Colonic mucosa (tissue), 4 donors: Measurements from ENCODE around the gene SUSD4. TPM values are rescaled to one million over a fixed set of nuclear protein-coding genes. Genes with fewer than 3 reads are reported as not detected.

Experiments
- DNase-seq: peaks from one replicate; pipeline ENCODE4 v3.0.0-alpha.2; 2020
- H3K27ac ChIP-seq: fragments of 200-600 bp; one replicate; pipeline ENCODE4 v1.8.0; 2021
- H3K27me3 ChIP-seq: fragments of 200-600 bp; one replicate; pipeline ENCODE4 v1.8.0; 2021
- H3K36me3 ChIP-seq: fragments of 200-600 bp; one replicate; pipeline ENCODE4 v1.8.0; 2021
- H3K4me1 ChIP-seq: fragments of 200-600 bp; one replicate; pipeline ENCODE4 v1.8.0; 2021; ENCODE audit warnings: mild to moderate bottlenecking
- H3K4me3 ChIP-seq: fragments of 200-600 bp; one replicate; pipeline ENCODE4 v1.8.0; 2021
- H3K9ac ChIP-seq, 2 donors: one replicate each; pipeline ENCODE4 v1.7.0; 2013; ENCODE audit warnings: control low read depth in 2 of 2, low read depth in 2 of 2, low read length in 2 of 2
- H3K9me3 ChIP-seq: fragments of 200-600 bp; one replicate; pipeline ENCODE4 v1.8.0; 2021
- intact Hi-C: fragments of 100-400 bp; cut with DNase I; formaldehyde crosslinking; loops from one replicate; pipeline ENCODE4 v1.14.1; 2022
- total RNA-seq, 2 donors: library from RNA; stranded (reverse); fragmentation: NEBNext Ultra II Directional in 1 of 2; extraction: Animal tissue kit (Norgen Biotek cat#: 25700) in 1 of 2; gene quantifications; one replicate each; pipeline ENCODE4 v1.2.1, GENCODE V29; 2021
- TF ChIP-seq, protein P1 (sequence below): fragments of 200-600 bp; IDR thresholded peaks from one replicate; pipeline ENCODE4 v1.8.0; 2022; ENCODE audit warnings: antibody characterized with exemption, mild to moderate bottlenecking
- donor health status: healthy.
- donor health status: DM: no; HTN: no; CAD: no.
- donor health status: DM: no; HTN: no; CAD: no.

The SUSD4 gene
- total RNA-seq, 2 donors from 2014 or later: 0.15 to 0.37 TPM

DNA sequence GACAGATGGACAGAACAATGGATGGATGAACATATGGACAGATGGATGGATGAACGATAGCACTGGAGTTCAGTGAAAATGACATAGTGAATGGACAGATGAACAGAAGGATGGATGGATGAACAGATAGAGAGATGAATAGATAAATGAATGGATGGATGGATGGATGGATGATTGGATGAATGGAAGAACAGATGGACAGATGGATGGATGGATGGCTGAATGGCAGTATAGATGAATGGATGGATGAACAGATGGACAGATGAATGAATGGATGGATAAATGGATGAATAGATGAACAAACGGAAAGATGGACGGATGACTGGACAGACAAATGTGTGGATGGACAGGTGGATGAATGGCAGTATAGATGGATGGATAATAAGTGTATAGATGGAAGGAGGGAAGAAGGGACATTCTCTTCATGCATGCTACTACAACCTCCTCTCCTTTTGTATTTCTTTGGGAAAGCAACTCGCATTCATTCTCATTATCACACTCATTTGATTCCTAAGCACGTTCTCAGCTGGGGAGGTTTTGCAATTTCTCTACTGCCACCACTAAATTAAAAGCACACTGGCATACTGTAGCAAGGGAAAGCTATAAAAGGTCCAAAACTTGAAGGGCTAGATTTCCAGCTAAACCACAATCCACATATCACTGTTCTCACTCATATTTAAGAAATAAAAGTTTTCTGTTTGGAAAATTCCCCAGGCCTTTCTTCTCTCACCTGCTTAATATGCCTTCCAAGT lies 34.1 kb downstream of the SUSD4 start:
- H3K27ac ChIP-seq: no peak overlapping the region
- no peaks in the 10 kb centered on the region for H3K4me1 ChIP-seq

DNA sequence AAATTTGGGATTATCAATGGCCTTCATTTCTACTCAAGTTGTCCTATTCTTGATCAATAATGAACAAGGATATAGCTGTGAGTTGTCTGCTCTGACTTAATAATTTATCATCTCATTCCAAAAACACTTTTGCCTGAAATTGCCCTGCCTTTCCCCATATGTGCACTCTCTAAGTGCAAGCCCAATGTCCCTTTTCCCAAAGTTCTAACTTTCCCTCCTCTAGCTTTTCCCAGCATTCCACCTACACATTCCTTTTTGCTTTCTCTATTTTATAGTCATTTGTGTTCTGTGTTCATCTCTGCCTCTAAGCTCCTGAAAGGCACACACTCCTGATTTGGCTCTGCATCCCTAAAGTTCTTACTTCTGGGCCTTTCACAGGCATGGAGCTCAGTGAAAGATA lies 34.7 kb downstream of the SUSD4 start:
- Histone ChIP-seq H3K4me3 (no peak overlapping the region), H3K27ac (no peak overlapping the region), H3K9ac (no peak overlapping the region), H3K4me1 (no peaks in the 10 kb centered on the region), H3K36me3 (no peaks in the 10 kb centered on the region), H3K27me3 (no peaks in the 10 kb centered on the region), H3K9me3 (no peaks in the 10 kb centered on the region)
- intact Hi-C loops: no loop called here
- no peak for DNase-seq
- TF ChIP-seq, protein P1, sequence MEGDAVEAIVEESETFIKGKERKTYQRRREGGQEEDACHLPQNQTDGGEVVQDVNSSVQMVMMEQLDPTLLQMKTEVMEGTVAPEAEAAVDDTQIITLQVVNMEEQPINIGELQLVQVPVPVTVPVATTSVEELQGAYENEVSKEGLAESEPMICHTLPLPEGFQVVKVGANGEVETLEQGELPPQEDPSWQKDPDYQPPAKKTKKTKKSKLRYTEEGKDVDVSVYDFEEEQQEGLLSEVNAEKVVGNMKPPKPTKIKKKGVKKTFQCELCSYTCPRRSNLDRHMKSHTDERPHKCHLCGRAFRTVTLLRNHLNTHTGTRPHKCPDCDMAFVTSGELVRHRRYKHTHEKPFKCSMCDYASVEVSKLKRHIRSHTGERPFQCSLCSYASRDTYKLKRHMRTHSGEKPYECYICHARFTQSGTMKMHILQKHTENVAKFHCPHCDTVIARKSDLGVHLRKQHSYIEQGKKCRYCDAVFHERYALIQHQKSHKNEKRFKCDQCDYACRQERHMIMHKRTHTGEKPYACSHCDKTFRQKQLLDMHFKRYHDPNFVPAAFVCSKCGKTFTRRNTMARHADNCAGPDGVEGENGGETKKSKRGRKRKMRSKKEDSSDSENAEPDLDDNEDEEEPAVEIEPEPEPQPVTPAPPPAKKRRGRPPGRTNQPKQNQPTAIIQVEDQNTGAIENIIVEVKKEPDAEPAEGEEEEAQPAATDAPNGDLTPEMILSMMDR: no peak

More for the DNA sequence above, 34.1 kb downstream of the SUSD4 start:
- Histone ChIP-seq H3K27me3 (no peaks in the 10 kb centered on the region), H3K4me3 (no peak overlapping the region), H3K9me3 (no peaks in the 10 kb centered on the region), H3K36me3 (no peaks in the 10 kb centered on the region), H3K9ac (no peak overlapping the region)
- TF ChIP-seq, protein P1: no peak
- intact Hi-C loops: no loop called here
- DNase-seq: no peak

DNA sequence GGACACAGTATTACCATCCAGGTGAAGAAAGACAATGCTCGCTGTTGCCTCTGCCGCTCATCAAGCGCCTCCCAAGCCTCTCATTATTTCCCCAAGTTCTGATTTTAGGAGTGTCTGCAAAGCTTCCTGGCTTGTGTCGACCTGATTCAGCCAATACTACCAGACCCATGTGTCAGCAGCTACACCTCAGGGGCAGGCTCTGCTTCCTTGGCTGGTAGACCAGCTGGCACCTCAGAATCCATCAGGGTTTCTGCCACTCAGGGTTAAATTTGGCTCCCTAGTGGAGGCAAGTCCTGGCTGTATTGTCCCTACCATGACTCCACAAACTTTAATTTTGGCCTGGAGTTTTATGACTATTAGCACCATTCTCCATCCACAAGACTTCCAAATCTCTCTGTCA lies 35.4 kb downstream of the SUSD4 start:
- H3K4me1 ChIP-seq: no peaks in the 10 kb centered on the region
- intact Hi-C loops: no loop called here
- no peaks in the 10 kb centered on the region for H3K27me3 ChIP-seq
- no peaks in the 10 kb centered on the region for H3K9me3 ChIP-seq
- no peaks in the 10 kb centered on the region for H3K36me3 ChIP-seq
- H3K9ac ChIP-seq: no peak overlapping the region
- TF ChIP-seq, protein P1: no peak
- no peak overlapping the region for H3K27ac ChIP-seq
- no peak for DNase-seq
- no peak overlapping the region for H3K4me3 ChIP-seq

DNA sequence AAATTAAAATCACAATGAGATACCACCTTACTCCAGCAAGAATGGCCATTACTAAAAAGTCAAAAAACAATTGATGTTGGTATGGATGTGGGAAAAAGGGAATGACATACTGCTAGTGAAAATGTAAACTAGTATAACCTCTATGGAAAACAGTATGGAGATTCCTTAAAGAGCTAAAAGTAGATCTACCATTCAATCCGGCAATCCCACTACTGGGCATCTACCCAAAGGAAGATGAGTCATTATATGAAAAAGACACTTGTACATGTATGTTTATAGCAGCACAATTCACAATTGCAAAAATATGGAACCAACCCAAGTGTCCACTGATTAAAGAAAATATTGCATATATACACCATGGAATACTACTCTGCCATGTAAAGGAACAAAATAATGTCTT lies 37.2 kb downstream of the SUSD4 start:
- Histone ChIP-seq H3K9ac (no peak overlapping the region), H3K27me3 (no peaks in the 10 kb centered on the region), H3K36me3 (no peaks in the 10 kb centered on the region), H3K9me3 (no peaks in the 10 kb centered on the region), H3K27ac (no peak overlapping the region), H3K4me1 (no peaks in the 10 kb centered on the region), H3K4me3 (no peak overlapping the region)
- TF ChIP-seq, protein P1: no peak
- intact Hi-C loops: no loop called here
- no peak for DNase-seq

DNA sequence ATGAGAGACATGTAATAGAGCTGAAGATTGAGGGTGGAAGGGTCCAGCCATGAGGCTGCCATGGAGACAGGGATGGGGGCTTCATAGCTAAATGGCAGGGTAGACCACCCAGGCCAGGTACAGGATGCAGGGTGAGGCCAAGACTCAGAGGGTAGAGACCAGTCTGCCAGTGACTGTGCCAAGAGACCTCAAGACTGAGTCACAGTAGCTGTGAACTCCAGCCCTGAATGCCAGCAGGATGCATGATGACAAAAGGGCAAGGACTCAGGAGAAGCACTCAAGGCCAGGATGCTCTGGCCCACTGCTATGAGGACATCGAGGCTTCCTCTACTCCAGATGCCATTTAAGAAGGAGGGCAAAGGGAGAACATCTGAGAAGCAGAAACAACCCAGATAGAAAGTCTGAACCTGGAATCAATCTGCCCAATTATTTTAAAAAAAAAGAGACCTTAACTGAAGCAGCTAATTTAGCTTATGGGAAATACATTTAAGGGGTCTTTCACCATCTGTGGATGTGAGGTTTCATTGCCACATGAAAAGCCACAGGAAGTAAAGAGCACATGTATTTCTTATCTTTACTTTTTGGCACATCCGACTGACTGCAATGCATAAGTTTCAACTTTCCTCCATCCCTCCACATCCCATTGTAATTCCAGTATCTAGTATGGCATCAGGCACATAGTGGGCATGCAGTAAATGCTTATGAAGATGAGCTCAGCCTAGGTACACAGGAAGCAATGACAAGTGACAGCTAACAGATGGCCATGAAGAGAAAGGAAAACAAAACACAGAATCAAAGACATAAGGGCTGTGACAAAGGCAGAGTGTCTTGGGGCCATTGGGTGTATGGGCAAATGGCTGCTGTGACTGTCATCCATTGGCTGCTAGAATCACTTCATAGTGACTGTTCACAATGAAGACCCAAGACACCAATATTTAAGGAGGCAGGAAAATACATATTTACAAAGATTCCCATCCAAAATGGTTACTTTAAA lies 40.2 kb downstream of the SUSD4 start:
- Histone ChIP-seq H3K27me3 (no peaks in the 10 kb centered on the region), H3K9ac (no peak overlapping the region), H3K27ac (no peak overlapping the region), H3K9me3 (no peaks in the 10 kb centered on the region), H3K4me3 (no peak overlapping the region), H3K36me3 (no peaks in the 10 kb centered on the region), H3K4me1 (no peaks in the 10 kb centered on the region)
- no peak for DNase-seq
- intact Hi-C loops: no loop called here
- TF ChIP-seq, protein P1: no peak
